Nephron progenitor cell (in vitro differentiated cells): ENCODE data around the gene DTX2.
"Not testable (repeated sequence)": the region's sequence is repeated elsewhere in the genome, so short reads cannot be mapped to it uniquely, and the experiment has no call there.

ENCODE experiments used
- DNase-seq: peaks from one replicate; pipeline ENCODE4 v3.0.0; 2021
- H3K27ac Mint-ChIP-seq: 2 replicates; pipeline ENCODE4 v1.8.0; 2021; ENCODE audit warnings: mild to moderate bottlenecking, moderate library complexity, mixed read lengths
- H3K27me3 Mint-ChIP-seq: 2 replicates; pipeline ENCODE4 v1.8.0; 2021; ENCODE audit warnings: mild to moderate bottlenecking, low read depth, mixed read lengths; ENCODE audit not compliant: poor library complexity
- H3K36me3 Mint-ChIP-seq: 2 replicates; pipeline ENCODE4 v1.8.0; 2021; ENCODE audit warnings: low read depth, mixed read lengths
- H3K4me1 Mint-ChIP-seq: 2 replicates; pipeline ENCODE4 v1.8.0; 2021; ENCODE audit warnings: mixed read lengths
- H3K4me3 Mint-ChIP-seq: 2 replicates; pipeline ENCODE4 v1.8.0; 2021; ENCODE audit warnings: mild to moderate bottlenecking, moderate library complexity, mixed read lengths
- H3K9me3 Mint-ChIP-seq: 2 replicates; pipeline ENCODE4 v1.8.0; 2021; ENCODE audit warnings: mild to moderate bottlenecking, moderate library complexity, mixed read lengths
- CTCF ChIP-seq: fragments of 200-600 bp; sonication (generic); IDR thresholded peaks from 2 replicates; pipeline ENCODE4 v1.5.0; 2021; ENCODE audit warnings: antibody characterized with exemption

DTX2 gene

GRCh38 chr7:76512941-76513816, 51.7 kb downstream of the DTX2 start:
- H3K27ac Mint-ChIP-seq: no peak overlapping the region
- TF ChIP-seq CTCF: peak; percentile 43
- H3K27me3 Mint-ChIP-seq: no peaks in the 10 kb centered on the region
- no peaks in the 10 kb centered on the region for H3K9me3 Mint-ChIP-seq
- peaks cover 4% of the 10 kb centered on the region for H3K4me1 Mint-ChIP-seq
- DNase-seq: peak; percentile 48
- no peaks in the 10 kb centered on the region for H3K36me3 Mint-ChIP-seq
- H3K4me3 Mint-ChIP-seq: no peak overlapping the region

GRCh38 chr7:76513817-76514799, 52.6 kb downstream of the DTX2 start:
- no peak overlapping the region for H3K27ac Mint-ChIP-seq
- H3K9me3 Mint-ChIP-seq: no peaks in the 10 kb centered on the region
- DNase-seq: no peak

GRCh38 chr7:76514926-76515771, 53.6 kb downstream of the DTX2 start:
- Mint-ChIP-seq H3K4me1 (no peaks in the 10 kb centered on the region), H3K27ac (peak overlapping the region; percentile 42)
- DNase-seq: no peak

More at GRCh38 chr7:76513817-76514799, 52.6 kb downstream of the DTX2 start:
- Mint-ChIP-seq H3K4me3 (no peak overlapping the region), H3K27me3 (no peaks in the 10 kb centered on the region), H3K36me3 (no peaks in the 10 kb centered on the region), H3K4me1 (peaks cover 4% of the 10 kb centered on the region)
- TF ChIP-seq CTCF: no peak

GRCh38 chr7:76515999-76516443, 54.5 kb downstream of the DTX2 start:
- no peak for TF ChIP-seq CTCF
- no peaks in the 10 kb centered on the region for H3K27me3 Mint-ChIP-seq
- no peaks in the 10 kb centered on the region for H3K9me3 Mint-ChIP-seq
- no peak overlapping the region for H3K27ac Mint-ChIP-seq
- H3K4me3 Mint-ChIP-seq: no peak overlapping the region
- DNase-seq: no peak
- H3K36me3 Mint-ChIP-seq: no peaks in the 10 kb centered on the region
- H3K4me1 Mint-ChIP-seq: no peaks in the 10 kb centered on the region

More at GRCh38 chr7:76514926-76515771, 53.6 kb downstream of the DTX2 start:
- no peak overlapping the region for H3K4me3 Mint-ChIP-seq
- H3K27me3 Mint-ChIP-seq: no peaks in the 10 kb centered on the region
- no peaks in the 10 kb centered on the region for H3K9me3 Mint-ChIP-seq
- no peaks in the 10 kb centered on the region for H3K36me3 Mint-ChIP-seq
- no peak for TF ChIP-seq CTCF

- H3K27ac Mint-ChIP-seq, H3K36me3 Mint-ChIP-seq, H3K9me3 Mint-ChIP-seq, H3K27me3 Mint-ChIP-seq, DNase-seq, H3K4me3 Mint-ChIP-seq, H3K4me1 Mint-ChIP-seq: not testable (repeated sequence)
These were observed 55.4 kb downstream of the DTX2 start for GRCh38 chr7:76516932-76517331.

- not testable (repeated sequence) for DNase-seq, H3K27ac Mint-ChIP-seq, H3K4me1 Mint-ChIP-seq, H3K9me3 Mint-ChIP-seq, H3K27me3 Mint-ChIP-seq, H3K36me3 Mint-ChIP-seq, H3K4me3 Mint-ChIP-seq
These were observed 64.7 kb downstream of the DTX2 start for GRCh38 chr7:76526183-76526582.

GRCh38 chr7:76531643-76532042, 70.1 kb downstream of the DTX2 start:
- not testable (repeated sequence) for DNase-seq, H3K36me3 Mint-ChIP-seq, H3K9me3 Mint-ChIP-seq, H3K4me3 Mint-ChIP-seq, H3K27me3 Mint-ChIP-seq, H3K4me1 Mint-ChIP-seq, H3K27ac Mint-ChIP-seq

GRCh38 chr7:76543197-76543596, 81.7 kb downstream of the DTX2 start, which contains the start of gene SPDYE16:
Gene SPDYE16, minus strand, starts transcription at chr7:76543297. Its CDS starts 1,838 bp downstream, at chr7:76541459.
- H3K4me3 Mint-ChIP-seq, H3K27ac Mint-ChIP-seq: not testable (repeated sequence)

More at GRCh38 chr7:76543197-76543596, 81.7 kb downstream of the DTX2 start, which contains the start of gene SPDYE16:
- not testable (repeated sequence) for H3K36me3 Mint-ChIP-seq, H3K27me3 Mint-ChIP-seq, H3K4me1 Mint-ChIP-seq, H3K9me3 Mint-ChIP-seq, DNase-seq
